Cardiac fibroblast (primary cell): Measurements from ENCODE around the gene EYS.

Experiments
- DNase-seq, 2 donors: peaks; one replicate each; pipeline versions ENCODE4 v3.0.0 to v3.0.0-alpha.2; 2010; ENCODE audit warnings: low read depth in 2 of 2
- H3K4me3 ChIP-seq, 2 donors: replicated peaks in 1 of 2; 1 replicate in 1 of 2; 2 replicates in 1 of 2; pipeline ENCODE4 v1.5.1; 2011; ENCODE audit warnings: low read depth in 2 of 2, low read length in 2 of 2, mild to moderate bottlenecking in 2 of 2, moderate library complexity in 1 of 2
- TF ChIP-seq, protein P1 (sequence below): IDR thresholded peaks from one replicate; pipeline ENCODE4 v1.5.1; 2011; ENCODE audit warnings: low read depth, mild to moderate bottlenecking, low read length, inconsistent platforms

Gene EYS

DNA sequence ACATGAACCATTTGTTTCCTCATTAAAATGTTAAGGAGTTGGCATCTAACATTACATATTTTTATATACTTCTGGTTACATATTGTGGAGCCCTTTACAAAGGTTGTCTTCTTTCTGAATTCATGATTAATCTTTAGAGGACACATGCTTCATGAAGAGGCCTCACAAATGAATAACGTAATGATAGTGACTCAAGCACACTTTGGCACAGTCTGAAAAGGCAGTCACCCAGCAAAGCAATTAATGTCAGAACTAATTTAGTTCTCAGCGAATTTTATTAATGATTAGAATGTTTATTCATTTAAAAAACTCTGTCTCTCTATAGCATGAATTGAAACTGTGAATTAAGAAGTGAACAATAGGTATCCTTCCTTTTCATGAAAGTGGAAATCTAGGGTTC is 1217.3 kb downstream of the EYS start:
- DNase-seq = no peak
- no peak overlapping the region for H3K4me3 ChIP-seq
- TF ChIP-seq, protein P1, sequence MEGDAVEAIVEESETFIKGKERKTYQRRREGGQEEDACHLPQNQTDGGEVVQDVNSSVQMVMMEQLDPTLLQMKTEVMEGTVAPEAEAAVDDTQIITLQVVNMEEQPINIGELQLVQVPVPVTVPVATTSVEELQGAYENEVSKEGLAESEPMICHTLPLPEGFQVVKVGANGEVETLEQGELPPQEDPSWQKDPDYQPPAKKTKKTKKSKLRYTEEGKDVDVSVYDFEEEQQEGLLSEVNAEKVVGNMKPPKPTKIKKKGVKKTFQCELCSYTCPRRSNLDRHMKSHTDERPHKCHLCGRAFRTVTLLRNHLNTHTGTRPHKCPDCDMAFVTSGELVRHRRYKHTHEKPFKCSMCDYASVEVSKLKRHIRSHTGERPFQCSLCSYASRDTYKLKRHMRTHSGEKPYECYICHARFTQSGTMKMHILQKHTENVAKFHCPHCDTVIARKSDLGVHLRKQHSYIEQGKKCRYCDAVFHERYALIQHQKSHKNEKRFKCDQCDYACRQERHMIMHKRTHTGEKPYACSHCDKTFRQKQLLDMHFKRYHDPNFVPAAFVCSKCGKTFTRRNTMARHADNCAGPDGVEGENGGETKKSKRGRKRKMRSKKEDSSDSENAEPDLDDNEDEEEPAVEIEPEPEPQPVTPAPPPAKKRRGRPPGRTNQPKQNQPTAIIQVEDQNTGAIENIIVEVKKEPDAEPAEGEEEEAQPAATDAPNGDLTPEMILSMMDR = no peak

DNA sequence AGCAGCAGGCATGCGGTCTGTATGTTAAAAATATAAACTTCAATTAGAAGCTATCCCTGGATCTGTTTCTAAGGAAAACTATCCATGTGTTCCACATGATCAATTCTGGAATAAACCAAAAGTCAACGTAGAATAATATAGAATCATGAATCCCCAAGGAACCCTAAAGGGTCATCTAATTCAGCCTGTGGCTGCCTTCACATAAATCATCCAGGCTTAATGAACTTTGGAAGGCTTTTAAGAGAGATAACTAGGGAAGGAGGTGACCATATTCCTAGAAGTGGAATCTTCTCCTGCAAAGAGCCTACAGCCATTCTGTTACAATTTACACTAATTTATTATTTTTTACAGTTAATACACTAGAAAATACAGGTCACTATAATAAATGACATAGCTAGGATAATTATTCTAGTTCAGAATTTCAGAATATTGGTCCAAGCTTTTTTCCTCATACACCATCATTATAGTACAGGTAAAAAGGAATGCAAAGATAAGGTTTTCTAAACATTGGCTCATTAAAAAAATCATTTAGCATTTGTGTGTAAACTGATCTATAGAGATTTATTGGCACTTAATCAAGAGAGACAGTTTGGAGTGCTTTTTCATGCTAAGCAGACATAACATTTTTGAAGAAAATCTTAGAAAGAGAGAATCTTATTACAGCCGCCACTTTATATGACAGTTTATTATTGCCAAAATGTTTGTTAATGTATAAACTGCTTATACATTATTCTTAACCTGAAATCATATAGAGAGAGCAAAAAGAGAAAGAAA is 1220.3 kb downstream of the EYS start:
- H3K4me3 ChIP-seq = no peak overlapping the region
- no peak for DNase-seq
- TF ChIP-seq, protein P1 = no peak

DNA sequence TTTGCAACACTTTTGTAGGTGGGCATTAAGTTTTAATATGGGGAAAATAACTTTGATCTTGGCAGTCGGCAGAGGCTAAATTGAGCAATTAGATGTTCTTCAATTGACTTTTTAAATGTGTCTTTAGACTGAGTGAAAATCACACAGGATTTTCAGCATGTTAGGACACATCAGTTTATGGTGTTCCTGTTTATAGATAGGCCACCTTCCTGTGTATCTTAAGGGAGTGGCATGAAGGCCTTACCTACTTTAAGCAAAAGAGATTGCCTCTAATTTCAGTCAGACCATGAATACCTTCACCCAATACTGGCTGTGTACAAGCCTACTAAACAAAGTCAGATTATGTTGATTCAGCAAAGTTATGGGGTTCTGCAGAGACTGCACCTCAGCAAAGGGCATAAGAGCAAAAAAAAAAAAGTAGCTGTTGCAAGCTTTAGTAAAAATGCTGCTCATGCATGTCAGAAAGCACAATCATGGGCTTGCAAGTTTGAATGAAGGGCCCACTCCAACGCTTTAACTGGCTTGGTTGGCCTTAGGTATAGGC is 1223.0 kb downstream of the EYS start:
- TF ChIP-seq, protein P1 = no peak
- no peak for DNase-seq
- H3K4me3 ChIP-seq = no peak overlapping the region

DNA sequence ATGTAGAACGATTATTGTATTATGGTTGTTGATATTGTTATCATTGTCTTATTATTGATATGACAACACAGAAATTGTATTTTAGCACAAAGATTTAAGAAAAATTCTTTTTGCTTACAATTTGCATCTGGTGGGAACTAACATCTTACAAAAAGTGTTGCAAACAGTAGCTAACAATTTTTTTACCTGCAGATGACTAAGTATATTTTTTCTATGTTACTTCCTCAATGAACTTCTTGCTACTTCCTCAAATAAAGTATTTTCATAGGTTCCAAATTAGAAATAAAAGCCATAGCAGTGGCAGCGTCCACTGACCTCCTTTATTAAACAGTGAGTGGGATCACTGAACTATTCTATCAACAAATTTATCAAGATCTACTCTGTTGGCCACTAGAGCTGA is 1224.4 kb downstream of the EYS start:
- no peak overlapping the region for H3K4me3 ChIP-seq
- DNase-seq = no peak
- TF ChIP-seq, protein P1 = no peak

DNA sequence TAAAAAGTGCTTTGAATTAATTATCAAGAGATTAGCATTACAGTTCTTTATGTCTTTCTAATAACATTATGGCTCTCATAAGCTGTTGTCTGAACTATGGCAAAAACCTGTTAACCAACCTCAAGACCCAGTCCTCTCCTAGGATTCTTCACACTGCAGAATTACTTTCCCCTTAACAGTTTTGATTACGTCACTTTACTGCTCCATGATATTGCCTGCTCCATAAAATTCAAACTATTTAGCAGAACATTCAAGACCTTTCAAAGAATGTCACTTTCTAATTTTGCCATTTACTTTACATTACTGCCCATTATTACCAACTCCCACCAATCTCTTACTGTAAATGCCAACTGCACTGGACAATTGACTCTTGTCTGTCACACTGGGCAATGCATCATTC is 1227.9 kb downstream of the EYS start:
- no peak for DNase-seq
- no peak overlapping the region for H3K4me3 ChIP-seq
- TF ChIP-seq, protein P1 = no peak

DNA sequence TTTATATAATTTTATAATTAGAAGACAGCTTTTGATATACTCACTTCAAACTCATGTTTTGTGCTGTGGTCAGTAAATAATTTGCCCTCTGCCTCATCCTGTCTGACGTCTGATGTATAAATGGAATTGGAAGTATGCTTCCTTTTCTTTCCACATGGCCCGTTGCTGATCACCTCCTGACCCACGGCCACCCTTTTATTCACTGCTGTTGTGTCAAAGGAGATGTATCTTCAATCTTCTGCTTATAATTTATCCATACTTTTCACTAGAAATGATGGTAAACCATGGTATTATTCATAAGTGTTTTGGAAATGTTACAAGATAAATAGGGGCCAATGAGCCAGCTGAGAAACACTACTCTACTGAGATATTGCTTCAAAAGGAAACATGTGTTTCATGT is 1229.6 kb downstream of the EYS start:
- no peak overlapping the region for H3K4me3 ChIP-seq
- TF ChIP-seq, protein P1 = no peak
- peak in 1 of 2 donors; percentile 13 for DNase-seq
